NCI-H1417 (cell line): ENCODE results near the gene CASQ2.

ENCODE experiments used
- DNase-seq, 3 experiments: peaks; one replicate each; lab custom pipeline; 2025; lab: John Stamatoyannopoulos, UW

The CASQ2 gene

DNA sequence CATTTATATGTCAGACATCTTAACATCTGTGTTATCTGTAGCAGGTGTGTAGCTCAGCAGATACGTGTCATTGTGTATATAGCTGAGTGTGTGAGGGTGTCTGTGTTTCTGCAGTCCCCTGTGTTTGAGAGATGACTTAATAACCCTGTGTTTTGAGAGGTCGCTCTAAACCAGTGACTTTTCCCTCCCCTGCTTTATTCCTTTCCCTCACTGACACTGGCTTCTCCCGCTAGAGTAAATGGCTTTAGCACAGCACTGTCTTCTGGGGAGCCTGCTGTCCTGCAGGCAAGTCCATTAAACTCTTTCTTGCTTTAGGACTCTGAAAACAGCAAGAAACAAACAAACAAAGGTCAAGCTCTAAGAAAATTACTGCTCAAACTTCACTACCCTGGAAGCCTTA is 73.7 kb downstream of the CASQ2 start:
- peak in 1 of 3 experiments; percentile 84 for DNase-seq

- DNase-seq, result no peak
Observed at GRCh38 chr1:115692224-115692623, 76.3 kb downstream of the CASQ2 start.

DNA sequence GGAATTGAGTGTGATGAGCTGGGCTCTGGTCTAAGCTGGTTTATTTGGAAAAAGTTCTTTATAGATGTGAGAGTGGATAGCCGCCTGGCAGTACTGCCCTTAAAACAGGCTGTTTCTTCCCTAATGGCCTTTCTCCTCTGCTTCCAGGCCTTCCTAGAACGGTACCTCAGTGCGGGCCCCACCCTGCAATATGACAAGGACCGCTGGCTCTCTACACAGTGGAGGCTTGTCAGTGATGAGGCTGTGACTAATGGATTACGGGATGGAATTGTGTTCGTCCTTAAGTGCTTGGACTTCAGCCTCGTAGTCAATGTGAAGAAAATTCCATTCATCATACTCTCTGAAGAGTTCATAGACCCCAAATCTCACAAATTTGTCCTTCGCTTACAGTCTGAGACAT is 77.5 kb downstream of the CASQ2 start:
- peak in 1 of 3 experiments; percentile 41 for DNase-seq

DNA sequence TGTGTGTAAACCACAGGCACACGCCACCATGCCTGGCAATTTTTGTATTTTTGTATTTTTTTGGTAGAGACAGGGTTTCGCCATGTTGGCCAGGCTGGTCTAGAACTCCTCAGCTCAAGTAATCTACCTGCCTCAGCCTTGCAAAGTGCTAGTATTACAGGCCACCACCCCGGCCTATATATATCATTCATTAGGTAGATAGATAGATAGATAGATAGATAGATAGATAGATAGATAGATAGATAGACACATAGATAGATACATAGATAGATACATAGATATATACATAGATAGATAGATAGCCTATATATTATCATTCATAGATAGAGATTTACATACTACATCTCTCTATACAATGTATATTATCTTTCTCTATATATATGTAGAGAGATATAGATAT is 80.8 kb downstream of the CASQ2 start:
- DNase-seq, result no peak

DNA sequence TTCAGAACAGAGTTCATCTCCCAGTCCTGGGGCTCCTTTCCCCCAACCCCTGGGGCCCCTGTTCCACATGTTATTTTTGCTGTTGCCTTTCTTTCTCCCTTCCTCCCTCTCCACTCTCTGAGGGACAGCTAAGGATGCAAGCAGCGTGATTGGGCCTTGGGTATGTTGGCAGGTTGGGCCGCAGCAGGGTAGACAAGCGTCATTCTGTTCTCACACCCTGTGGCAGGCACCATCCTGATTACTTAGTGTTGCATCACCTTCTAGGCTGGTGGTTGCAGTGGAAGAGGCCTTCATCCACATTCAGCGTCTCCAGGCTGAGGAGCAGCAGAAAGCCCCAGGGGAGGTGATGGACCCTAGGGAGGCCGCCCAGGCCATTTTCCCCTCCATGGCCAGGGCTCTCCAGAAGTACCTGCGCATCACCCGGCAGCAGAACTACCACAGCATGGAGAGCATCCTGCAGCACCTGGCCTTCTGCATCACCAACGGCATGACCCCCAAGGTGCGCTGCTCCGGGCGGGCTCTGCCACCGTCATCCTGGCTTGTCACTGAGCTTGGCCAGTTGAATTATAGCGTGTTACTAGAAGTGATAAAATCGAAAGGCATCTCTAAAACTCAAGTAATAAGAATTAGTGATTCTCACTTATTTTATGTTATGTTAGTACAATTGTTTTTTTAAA is 83.3 kb downstream of the CASQ2 start:
- DNase-seq, result no peak

DNA sequence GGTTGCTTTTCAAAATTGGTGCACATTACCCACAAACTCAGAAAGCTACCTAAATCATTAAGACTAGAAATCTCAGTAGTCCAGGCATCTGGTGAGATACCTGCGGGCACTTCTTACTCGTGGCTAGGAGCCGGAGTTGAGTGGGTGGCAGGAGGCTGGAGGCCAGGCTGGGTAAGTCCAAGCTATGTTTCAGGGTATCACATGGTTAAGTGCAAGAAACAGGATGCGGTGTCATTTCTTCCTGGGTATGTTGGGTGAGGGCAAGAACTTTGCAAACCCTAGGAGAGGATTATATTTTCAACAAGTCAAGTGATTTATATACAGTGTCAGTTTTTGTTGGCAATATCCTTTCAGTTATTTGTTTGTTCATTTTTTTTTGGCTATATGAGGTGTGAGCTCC is 85.7 kb downstream of the CASQ2 start:
- no peak for DNase-seq

DNA sequence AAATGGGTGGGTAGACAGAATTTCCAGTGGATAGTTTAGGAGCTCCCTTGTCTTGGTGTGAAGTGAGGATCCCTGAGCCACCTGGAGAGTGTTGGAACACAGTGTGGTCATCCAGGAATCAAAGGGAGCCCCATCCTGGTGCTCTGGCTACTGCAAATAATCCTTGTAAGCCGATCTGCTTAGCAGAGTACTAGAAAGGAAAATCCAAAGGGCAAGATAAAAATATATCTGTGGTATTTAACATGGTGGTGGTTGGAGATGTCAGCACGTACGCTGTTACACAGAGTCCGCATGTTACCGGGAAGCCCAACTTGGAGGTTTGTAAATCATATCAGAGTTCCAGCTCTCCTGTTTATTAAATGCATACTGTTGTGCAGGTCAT is 87.8 kb downstream of the CASQ2 start:
- no peak for DNase-seq

DNA sequence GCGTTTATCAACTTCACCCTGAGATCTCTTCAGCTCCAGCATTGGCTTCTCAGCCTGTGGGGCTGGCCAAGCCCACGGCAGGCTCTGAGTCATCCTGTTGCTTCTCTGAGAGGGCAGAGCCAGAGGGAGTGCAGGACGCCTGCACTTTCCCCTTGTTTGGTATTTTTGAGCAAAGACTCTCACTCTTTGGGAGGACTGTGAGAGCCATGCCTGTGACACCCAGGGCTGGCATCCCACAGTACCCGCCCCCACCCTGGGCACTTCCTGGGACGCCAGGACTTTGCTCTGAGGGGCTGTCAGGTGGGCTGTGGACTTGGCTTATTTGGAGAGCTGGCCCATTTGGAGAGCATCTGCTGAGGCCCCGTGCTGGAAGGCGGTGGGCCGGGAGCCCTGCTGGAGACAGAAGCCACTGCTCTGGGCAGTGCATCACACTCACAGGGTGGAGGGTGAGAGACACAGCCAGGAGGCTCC is 89.3 kb downstream of the CASQ2 start:
- DNase-seq, result no peak

DNA sequence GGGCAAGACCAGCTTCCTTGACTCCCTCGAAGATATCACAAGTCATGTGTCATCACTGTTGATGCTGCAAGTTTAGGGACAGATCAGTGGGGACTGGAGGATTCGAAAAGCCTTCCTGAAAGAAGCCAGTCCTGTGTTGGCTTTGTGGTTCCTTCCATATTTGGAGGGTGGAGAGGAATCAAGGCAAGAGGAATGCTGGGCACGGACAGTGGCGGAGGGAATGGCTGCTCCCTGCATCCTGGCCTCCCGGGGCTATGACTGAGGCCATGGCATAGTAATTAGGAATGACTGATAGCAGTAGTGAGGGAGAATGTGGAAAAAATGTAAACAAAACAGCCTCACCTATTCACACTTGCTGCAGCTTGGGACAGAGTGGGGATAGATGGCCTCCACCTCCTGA is 90.4 kb downstream of the CASQ2 start:
- DNase-seq, result no peak

GRCh38 chr1:115677565-115677964 is 90.9 kb downstream of the CASQ2 start:
- peak in 1 of 3 experiments; percentile 52 for DNase-seq

DNA sequence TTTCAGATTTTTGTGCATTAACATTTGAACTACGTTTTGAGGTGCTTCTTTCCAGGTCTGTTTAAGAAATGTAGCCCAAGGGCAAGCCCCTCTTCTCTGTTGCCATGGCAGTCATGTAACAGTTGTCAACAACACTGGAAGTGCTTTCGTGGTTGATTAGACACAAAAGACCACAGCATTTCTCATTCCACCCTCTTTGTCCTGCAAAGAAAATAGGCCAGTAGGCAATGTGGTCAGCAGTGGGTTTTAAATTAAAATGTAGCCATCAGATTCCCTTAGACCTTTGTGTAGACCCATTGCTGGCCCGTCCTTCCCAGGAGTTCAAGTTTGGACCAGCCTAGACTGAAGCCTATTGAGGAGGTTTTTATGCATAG is 91.3 kb downstream of the CASQ2 start:
- peak in 2 of 3 experiments; percentile 64 to 68 for DNase-seq

DNA sequence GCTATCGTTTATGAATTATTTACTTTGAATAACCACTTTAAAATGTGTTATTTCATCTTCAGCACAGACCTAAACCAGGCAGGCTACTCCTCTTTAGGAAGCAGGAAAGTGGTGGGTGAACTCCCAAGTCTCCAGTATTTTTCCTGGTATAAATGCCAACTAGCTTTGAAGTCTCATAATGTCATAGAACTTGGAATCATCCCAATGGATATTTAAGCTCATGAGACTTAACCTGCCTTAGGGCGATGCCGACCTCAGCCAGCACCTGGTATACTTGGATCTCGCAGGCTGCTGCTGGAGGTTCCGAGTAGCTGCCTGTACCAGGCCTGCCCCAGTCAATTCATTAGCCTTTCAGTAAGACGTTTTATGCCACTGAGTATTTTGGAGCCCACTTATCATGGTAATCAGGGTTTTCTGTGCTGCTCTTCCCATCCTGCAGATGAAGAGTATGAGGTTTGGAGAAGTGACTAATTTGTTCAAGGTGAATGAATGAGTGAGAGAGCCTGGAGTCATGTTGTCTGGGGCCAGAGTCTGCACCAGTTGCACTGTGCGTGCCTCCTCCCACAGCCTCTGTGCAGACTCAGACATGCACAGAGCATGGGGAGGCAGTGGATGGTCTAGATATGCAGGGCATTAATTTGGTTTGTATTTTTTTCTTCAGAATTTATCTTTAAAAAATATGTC is 91.9 kb downstream of the CASQ2 start:
- DNase-seq, result peak in 2 of 3 experiments; percentile 52 to 72

DNA sequence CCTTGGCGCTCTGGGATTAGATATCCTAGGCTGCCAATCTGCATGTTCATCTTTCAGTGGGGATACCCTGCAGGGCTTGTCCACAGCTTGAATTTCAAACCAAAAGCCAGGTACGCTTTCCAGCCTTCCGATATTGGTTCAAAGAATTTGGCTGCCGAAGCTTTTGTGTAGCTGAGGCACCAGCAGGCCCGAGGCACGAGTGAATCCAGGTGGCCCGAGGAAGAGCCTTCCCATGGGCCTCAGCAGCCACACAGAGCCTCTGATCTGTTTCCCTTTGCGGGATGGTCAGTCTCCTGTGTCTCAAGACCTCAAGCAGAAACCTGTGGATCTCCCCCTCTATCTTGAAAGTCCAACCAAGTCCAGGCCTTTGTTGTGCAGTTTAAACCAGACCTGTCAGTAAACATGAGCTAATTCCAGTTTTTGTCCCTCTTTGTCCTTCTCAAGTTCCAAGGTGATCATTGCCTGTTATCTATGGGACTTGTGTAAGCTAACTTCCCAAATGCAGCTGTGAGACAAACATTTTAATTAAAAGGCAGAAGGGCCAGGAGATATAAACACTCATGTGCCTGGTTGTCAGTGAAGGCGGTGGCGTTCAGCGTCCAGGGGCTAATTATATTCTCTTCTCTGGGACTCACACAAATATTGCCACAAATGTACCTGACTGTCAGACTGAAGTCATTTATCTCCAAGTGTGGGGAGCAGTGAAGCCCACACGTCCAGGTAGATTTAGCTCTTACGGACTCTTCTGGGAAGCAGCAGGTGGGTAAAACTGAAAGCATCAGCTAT is 96.1 kb downstream of the CASQ2 start:
- DNase-seq, result peak; percentile 38 to 67 (median 41)

GRCh38 chr1:115671176-115671934 is 97.2 kb downstream of the CASQ2 start:
- peak in 2 of 3 experiments; percentile 50 to 81 for DNase-seq

- DNase-seq, result peak; percentile 84 to 94 (median 91)
Observed at GRCh38 chr1:115670476-115671175, 97.9 kb downstream of the CASQ2 start.

DNA sequence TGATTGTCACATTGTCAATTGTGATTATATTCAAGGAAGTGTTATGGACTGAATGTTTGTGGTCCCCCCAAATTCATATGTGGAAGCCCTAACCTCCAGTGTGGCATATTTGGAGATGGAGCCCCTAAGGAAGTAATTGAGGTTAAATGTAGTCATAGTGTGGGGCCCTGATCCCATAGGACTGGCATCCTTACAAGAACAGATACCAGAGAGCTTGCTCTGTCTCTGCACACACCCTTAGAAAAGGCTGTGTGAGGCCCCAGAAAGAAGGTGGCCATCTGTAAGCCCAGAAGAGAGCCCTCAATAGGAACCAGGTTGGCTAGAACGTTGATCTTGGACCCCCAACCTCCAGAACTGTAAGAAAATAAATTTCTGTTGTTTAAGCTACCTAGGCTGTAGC is 98.6 kb downstream of the CASQ2 start:
- DNase-seq, result no peak

GRCh38 chr1:115669002-115669673 is 99.4 kb downstream of the CASQ2 start:
- DNase-seq, result peak in 1 of 3 experiments; percentile 26

GRCh38 chr1:115668579-115668978 is 99.9 kb downstream of the CASQ2 start:
- no peak for DNase-seq

DNA sequence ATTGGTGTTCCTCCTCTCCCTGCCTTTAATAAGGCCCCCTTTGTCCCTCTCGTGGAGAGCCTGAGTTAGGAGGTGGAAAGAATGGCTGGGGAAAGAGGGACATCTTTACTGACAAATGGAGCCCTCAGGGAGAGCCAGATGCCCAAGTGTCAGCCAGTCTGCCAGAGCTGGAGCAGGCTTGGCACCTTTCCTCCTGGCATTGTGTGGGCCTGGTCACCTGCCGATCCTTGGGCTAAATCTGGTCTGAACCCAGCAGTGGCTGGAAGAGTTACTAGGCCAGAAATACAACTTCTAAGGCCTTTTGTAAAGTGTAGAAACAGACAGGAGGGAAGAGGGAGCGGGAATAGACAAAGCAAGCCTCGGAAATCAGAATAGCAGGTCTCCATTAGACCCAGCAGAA is 101.8 kb downstream of the CASQ2 start:
- DNase-seq, result no peak

DNA sequence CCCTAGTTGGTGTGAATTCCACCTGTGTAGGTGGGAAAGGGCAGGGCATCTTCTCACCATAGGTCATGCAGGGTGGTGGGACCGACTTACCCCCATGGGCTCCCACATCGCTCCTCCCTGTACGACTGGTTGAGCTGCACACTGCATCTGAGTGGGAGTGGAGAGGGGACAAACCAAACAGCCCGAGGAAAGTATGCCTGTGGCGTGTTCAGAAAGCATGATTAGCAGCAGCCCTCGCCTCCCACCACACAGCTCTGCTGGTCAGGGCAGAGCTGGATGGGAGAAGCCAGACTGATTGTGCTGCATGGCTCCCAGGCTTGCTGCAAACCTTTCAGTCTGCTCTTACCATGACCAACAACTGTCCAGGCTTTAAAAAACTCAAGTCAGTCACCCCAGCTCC is 102.3 kb downstream of the CASQ2 start:
- no peak for DNase-seq
